Colonic mucosa (tissue), 4 donors: ENCODE measurements around the gene ANKRD31. TPM values are rescaled to one million over a fixed set of nuclear protein-coding genes. Genes with fewer than 3 reads are reported as not detected.
"Not testable (repeated sequence)": the region's sequence is repeated elsewhere in the genome, so short reads cannot be mapped to it uniquely, and the experiment has no call there.

ENCODE experiments used
- DNase-seq: peaks from one replicate; pipeline ENCODE4 v3.0.0-alpha.2; 2020
- H3K27ac ChIP-seq: fragments of 200-600 bp; one replicate; pipeline ENCODE4 v1.8.0; 2021
- H3K27me3 ChIP-seq: fragments of 200-600 bp; one replicate; pipeline ENCODE4 v1.8.0; 2021
- H3K36me3 ChIP-seq: fragments of 200-600 bp; one replicate; pipeline ENCODE4 v1.8.0; 2021
- H3K4me1 ChIP-seq: fragments of 200-600 bp; one replicate; pipeline ENCODE4 v1.8.0; 2021; ENCODE audit warnings: mild to moderate bottlenecking
- H3K4me3 ChIP-seq: fragments of 200-600 bp; one replicate; pipeline ENCODE4 v1.8.0; 2021
- H3K9ac ChIP-seq, 2 donors: one replicate each; pipeline ENCODE4 v1.7.0; 2013; ENCODE audit warnings: control low read depth in 2 of 2, low read depth in 2 of 2, low read length in 2 of 2
- H3K9me3 ChIP-seq: fragments of 200-600 bp; one replicate; pipeline ENCODE4 v1.8.0; 2021
- CTCF ChIP-seq: fragments of 200-600 bp; IDR thresholded peaks from one replicate; pipeline ENCODE4 v1.8.0; 2022; ENCODE audit warnings: antibody characterized with exemption, mild to moderate bottlenecking
- intact Hi-C: fragments of 100-400 bp; cut with DNase I; formaldehyde crosslinking; loops from one replicate; pipeline ENCODE4 v1.14.1; 2022
- total RNA-seq, 2 donors: library from RNA; stranded (reverse); fragmentation: NEBNext Ultra II Directional in 1 of 2; extraction: Animal tissue kit (Norgen Biotek cat#: 25700) in 1 of 2; gene quantifications; one replicate each; pipeline ENCODE4 v1.2.1, GENCODE V29; 2021
- donor health status: healthy.
- donor health status: DM: no; HTN: no; CAD: no.
- donor health status: DM: no; HTN: no; CAD: no.

ANKRD31 gene
- total RNA-seq, 2 donors from 2014 or later = 0.05 TPM

GRCh38 chr5:75168026-75168735, 68.5 kb downstream of the ANKRD31 start:
- DNase-seq = no peak
- H3K27me3 ChIP-seq = no peaks in the 10 kb centered on the region
- no peak overlapping the region for H3K9ac ChIP-seq
- no peaks in the 10 kb centered on the region for H3K4me1 ChIP-seq
- no peak overlapping the region for H3K4me3 ChIP-seq
- no peak for TF ChIP-seq CTCF
- no peak overlapping the region for H3K27ac ChIP-seq
- H3K36me3 ChIP-seq = no peaks in the 10 kb centered on the region
- H3K9me3 ChIP-seq = no peaks in the 10 kb centered on the region
- intact Hi-C loops = no loop called here

GRCh38 chr5:75167345-75167744, 69.3 kb downstream of the ANKRD31 start:
- H3K4me1 ChIP-seq = no peaks in the 10 kb centered on the region
- H3K27me3 ChIP-seq = no peaks in the 10 kb centered on the region
- DNase-seq = no peak
- no peak overlapping the region for H3K4me3 ChIP-seq
- H3K9ac ChIP-seq = no peak overlapping the region
- H3K27ac ChIP-seq = no peak overlapping the region
- intact Hi-C loops = no loop called here
- H3K9me3 ChIP-seq = no peaks in the 10 kb centered on the region
- TF ChIP-seq CTCF = no peak
- no peaks in the 10 kb centered on the region for H3K36me3 ChIP-seq

GRCh38 chr5:75161508-75161907, 75.2 kb downstream of the ANKRD31 start:
- H3K9ac ChIP-seq, intact Hi-C loops, H3K9me3 ChIP-seq, H3K27me3 ChIP-seq, H3K27ac ChIP-seq, H3K4me3 ChIP-seq, DNase-seq, H3K4me1 ChIP-seq, H3K36me3 ChIP-seq: not testable (repeated sequence)

DNA sequence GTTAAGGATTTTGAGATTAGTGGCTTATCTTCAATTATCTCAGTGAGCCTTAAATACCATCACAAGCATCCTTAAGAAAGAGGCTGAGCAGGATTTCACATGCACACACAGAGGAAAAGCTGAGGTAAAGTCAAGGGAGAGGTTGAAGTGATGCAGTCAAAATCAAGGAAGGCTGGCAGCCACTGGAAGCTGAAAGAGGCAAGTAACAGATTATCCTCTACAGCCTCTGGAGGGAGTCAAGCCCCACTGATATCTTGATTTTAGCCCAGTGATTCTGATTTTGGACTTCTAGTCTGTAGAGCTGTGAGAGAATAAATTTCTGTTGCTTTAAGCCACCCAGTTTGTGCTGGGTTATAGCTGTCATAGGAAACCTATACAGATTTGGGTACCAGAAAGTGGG, 80.1 kb downstream of the ANKRD31 start:
- TF ChIP-seq CTCF = no peak
- H3K9me3 ChIP-seq = no peaks in the 10 kb centered on the region
- intact Hi-C loops = no loop called here

DNA sequence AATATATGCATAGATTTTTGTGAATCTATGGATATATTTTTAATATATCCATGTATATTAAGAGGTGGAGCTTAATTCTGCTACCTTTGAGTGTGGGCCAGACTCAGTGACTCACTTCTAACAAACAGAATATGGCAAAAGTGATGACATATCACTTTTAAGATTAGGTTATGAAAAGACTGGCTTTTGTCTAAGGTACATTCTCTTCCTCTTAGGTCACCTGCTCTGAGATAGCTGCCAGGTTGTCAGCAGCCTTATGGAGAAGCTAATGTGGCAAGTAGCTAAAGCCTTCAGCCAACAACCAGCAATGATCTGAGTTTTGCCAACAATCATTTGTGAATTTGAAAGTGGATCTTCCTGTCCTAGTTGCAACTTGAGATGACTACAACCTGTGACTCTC, 83.8 kb downstream of the ANKRD31 start:
- H3K27me3 ChIP-seq = no peaks in the 10 kb centered on the region
- no peak overlapping the region for H3K27ac ChIP-seq
- H3K4me1 ChIP-seq = no peaks in the 10 kb centered on the region
- no peaks in the 10 kb centered on the region for H3K9me3 ChIP-seq
- no peak for TF ChIP-seq CTCF
- no peak overlapping the region for H3K4me3 ChIP-seq
- no peaks in the 10 kb centered on the region for H3K36me3 ChIP-seq
- intact Hi-C loops = no loop called here
- H3K9ac ChIP-seq = no peak overlapping the region
- DNase-seq = no peak

More for the DNA sequence above, 80.1 kb downstream of the ANKRD31 start:
- no peak for DNase-seq
- no peaks in the 10 kb centered on the region for H3K36me3 ChIP-seq
- no peaks in the 10 kb centered on the region for H3K4me1 ChIP-seq
- no peak overlapping the region for H3K4me3 ChIP-seq
- H3K27me3 ChIP-seq = no peaks in the 10 kb centered on the region
- no peak overlapping the region for H3K9ac ChIP-seq
- no peak overlapping the region for H3K27ac ChIP-seq

- no peaks in the 10 kb centered on the region for H3K36me3 ChIP-seq
- TF ChIP-seq CTCF = no peak
- H3K9me3 ChIP-seq = no peaks in the 10 kb centered on the region
- no peak overlapping the region for H3K4me3 ChIP-seq
- intact Hi-C loops = no loop called here
- no peaks in the 10 kb centered on the region for H3K27me3 ChIP-seq
- no peak overlapping the region for H3K27ac ChIP-seq
- DNase-seq = no peak
- no peak overlapping the region for H3K9ac ChIP-seq
- H3K4me1 ChIP-seq = no peaks in the 10 kb centered on the region
Measured at GRCh38 chr5:75148051-75148450, 88.6 kb downstream of the ANKRD31 start.
